ENCODE measurements around the gene MYBPHL.

GRCh38 chr1:109298666-109299557 is 7.9 kb downstream of the MYBPHL start:
- peak; percentile 51; the same call in 1 of the 2 replicates for TF ChIP-seq GATA2 (IDR thresholded peaks at IDR 0.05; ENCODE audit: low read depth, low read length)
- no peak for TF ChIP-seq GATA3 (IDR thresholded peaks at IDR 0.05; ENCODE audit: low read depth, low read length)

Data from SH-SY5Y (cell line).